TTC549 (cell line): ENCODE results near the gene ADM2.

ENCODE experiments used
- FAIRE-seq: peaks from 2 replicates; lab custom pipeline; 2012; peaks lifted over from hg19 to GRCh38; lab: Jason Lieb, UNC

ADM2 gene

DNA sequence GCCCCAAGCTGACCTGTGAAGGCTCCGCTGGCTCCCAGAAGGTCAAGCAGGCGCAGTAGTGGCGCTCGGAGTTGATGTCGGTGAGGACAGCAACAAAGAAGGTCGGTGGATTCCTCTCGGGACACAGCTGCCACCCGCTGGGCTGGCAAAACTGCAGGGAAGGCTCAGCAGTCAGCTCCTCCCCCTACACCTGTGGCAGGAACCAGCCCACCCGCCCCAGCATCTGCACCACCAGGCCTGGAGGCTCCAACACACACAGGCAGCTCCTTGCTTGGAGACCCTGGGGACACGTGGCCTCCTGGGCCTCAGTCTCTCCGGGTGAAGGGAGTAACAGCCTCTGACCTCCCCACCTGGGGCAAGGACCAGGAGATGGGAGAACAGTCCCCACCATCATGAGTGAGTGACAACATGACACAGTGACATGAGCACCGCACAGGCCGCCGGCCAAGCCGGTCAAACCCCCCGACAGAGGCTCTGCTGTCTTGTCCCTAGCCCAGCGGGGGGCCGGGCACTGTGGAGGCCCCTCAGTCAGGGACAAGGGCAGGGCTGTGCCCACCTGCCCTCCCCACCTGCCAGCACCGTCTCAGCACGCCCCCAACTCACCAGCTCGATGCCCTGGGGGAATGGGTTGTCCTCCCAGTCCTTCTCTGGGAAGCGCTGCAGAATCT is 13.4 kb upstream of the ADM2 start:
- FAIRE-seq, result no peak

DNA sequence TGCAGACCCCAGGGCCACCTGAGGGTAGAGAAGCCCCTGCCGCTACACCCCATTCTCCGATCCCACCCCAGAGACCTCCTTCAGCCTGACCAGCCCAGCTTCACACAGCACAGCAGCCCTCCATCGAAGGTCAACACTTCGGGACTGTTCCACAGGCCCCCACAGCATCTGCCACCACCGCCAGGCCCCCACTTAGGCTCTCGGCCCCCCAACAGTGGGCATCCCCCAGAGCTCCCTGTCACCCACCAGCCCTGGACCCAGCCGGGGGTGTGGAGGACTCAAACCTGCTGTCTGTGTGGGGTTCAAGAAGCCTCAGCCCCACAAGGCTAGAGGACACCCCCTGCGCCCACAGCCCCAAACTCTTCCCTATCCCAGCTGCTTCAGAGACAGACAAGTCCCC is 12.7 kb upstream of the ADM2 start:
- no peak for FAIRE-seq

DNA sequence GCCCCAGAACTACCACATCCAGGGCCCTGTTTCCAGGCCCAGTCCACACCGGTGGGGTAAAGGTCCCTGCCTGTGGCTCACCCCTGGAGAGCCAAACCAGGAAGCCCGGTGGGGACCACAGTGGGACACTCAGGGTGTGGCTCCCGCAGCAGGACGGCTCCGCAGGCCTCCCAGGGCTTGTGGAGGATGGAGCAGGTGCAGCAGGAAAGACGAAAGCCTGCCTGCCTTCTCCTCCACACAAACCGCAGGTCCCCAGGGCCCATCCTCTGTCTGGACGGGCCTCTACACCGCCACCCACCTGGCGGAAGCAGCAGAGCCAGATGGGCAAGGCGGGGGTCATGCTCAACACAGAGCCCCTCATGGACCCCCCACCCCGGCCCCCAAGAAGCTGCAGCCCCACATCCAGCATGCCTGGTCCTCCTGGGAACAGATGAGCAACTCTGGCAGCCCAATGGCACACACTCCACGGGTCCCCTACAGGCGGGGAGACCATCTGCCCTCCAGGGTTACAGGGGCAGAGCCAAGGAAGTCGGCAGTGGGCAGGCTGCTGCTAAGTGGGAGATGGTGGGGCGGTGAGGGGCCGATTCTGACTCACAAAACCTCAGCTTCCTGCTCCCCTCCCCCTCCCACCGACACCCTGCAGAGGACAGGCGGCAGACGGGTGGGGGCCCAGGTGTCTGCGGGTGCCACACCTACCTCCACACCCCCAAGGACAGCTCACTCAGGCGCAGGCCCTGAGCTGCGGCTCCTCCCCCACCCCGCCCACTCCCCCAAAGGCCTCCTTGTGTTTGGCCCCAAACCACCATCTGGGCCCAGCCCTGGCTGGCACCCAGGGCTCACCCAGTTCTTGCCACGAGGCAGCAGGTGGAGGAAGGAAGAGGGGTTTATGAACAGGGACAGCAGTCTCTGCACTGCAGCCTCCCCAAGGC is 11.7 kb upstream of the ADM2 start:
- FAIRE-seq, result no peak

DNA sequence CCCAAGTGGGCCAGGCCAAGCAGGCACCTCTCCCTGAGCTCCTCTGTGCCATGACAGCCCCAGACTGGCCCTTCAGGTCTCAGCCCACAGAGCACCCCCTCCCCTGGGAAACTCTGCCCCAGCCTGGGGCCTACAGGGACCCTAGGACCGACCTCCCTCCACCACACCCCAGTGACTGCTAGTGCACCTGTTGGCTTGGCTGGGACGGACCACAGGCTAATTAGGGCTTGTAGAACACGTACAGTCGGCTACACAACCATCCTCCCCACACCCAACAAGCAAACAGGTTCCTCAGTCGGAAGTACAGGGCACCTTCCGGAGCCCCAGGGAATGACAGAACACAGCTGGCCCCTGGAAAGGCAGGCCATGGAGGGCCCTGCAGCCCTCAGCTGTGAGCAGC is 10.9 kb upstream of the ADM2 start:
- FAIRE-seq, result no peak

DNA sequence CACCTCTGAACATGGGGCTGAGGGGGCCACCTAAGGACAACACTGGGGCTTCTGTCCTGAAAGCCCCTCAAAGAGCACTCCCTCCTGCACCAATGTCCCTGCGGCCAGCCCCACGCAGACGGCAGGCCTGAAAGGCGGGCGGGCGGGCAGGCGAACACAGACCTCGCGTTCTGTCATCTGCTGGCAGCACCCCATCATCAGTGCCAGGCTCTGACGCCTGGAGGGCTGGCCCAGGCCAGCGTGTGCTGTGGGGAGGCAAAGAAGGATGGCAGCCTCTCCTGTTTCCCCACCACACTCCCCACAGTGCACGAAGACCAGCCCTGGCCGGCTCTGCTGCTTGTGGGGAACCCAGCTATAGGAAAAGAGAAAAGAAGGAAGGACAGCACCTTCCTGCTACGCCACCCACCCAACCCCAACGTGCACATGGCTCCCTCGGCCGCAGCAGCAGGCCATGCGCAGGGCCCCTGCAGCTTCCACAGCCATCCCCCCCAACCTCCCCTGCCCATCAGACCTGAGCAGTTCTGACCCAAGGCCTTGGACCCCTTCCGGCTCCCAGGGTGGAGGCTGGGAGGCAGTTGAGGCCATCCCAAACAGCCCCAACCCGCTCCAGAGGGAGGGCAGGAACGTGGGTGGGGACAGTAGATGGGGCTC is 10.0 kb upstream of the ADM2 start:
- no peak for FAIRE-seq

DNA sequence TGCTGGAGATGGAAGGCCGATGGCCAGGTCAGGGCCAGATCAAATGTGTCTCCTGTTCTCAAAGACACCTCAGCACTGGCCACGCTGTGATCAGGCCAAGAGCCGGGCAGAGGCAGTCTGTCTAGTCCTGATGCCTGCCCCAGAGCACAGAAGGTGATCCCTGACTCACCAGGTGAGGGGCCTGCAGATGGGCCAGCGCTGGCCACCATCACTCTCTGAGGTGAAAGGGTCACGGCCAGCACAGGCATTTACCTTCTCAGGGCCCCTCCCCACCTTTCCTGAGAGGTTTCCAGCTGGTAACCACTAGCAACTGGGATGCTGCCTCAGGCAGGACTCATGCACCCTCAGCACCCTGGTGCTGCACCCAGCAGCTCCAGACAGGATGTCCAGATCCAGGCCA is 9.4 kb upstream of the ADM2 start:
- no peak for FAIRE-seq

DNA sequence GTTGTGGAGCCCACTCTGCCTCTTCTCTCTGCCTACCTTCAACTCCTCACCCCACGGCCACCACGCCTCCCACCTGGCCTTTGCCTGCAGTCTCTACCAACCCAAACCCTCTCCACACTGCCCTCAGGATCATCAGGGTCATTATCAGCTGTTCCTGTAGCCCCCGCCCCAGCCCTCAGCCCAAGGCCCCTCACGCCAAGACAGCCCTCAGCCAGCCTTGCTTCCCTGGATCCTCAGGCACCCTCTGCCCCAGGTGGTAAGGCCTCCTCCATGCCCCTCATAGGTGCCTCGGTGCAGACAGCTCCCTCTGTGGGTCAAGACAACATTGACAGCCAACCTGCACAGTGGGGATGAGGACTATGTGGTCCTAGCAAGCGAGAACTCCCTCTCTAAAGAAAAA is 8.3 kb upstream of the ADM2 start:
- FAIRE-seq, result no peak

DNA sequence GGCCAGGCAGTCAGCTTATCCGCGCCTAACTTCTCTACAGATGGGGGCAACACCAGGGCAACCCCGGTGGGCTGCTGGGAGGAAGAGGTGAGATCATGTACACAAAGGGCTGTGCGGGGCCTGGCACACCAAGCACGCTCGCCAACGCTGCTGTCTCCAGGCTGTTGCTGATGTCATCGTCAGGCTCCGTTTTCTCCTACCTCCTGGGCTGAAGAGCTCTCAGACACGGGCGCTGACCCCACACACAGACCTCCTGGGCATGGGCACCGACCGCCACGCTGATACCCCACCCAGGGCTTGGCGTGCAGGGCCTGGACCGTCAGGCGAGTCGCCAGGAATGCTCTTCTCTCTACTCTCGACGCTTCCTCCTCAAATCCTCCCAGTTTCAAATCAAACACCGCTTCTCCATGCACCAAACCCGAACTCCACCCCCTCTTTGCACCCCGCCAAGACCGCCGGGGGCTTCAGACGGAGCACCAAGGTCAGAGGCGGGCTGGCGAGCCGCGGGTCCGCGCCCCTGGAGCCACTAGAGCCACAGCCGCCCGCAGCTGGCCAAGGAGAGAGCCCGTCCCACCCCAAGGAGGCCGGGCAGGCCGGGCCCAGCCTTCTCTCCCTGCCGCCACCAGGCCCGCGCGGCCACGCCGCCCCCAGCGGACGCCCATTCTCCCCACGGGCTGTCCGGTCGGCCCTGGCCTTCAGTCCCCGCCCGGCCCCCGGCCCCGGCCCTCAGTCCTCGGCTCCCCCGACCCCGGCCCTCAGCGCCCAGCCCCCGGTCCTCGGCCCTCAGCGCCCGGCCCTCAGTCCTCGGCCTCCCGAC is 7.3 kb upstream of the ADM2 start:
- no peak for FAIRE-seq

DNA sequence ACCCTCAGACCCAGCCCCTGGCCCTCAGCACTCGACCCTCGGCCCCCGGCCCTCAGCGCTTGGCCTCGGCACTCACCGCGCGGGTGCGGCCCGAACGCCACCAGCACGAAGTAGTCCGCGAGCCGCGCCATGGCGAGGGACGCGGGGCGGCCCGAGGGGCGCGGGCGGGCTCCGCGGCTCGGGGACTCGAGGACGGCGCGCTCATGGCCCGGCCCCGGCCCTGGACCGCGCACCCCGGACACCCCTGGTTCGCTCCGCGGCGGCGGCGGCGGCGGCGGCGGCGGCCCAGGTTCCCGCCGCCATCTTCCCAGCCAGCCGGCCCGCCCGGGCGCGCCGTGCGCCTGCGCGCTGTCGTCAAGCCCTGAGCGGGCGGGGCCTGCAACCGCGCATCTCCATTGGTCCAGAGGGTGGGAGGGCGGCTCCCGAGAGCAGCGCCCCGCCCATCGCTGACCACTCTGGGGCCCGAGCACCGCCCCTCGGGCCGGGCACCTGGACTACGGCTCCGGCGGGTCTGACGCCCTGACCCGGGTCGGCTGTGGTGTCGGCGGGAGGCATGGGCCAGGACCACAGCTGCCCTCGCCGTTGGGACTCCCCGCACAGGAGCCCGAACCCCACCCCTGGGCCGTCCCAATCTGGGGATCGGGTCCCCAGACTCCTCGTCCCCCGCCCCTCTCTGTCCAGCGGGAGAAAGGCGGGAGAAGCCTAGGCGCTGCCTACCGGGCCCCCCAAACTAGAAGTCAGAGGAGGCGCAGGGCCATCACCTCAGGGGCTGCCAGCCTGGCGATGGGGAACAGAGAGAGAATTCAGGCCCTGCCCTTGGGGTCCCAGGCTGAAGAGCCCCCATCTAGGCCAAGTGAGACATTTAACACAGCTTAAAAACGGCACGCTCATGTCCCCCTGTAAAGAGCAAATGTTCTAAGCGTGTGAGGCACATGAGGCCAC is 6.4 kb upstream of the ADM2 start, which contains the start of gene SBF1:
Gene SBF1 (minus strand): TSS at position 326 of the 942 bp plus-strand sequence. CDS start 195 bp downstream, at position 131.
- FAIRE-seq, result no peak

DNA sequence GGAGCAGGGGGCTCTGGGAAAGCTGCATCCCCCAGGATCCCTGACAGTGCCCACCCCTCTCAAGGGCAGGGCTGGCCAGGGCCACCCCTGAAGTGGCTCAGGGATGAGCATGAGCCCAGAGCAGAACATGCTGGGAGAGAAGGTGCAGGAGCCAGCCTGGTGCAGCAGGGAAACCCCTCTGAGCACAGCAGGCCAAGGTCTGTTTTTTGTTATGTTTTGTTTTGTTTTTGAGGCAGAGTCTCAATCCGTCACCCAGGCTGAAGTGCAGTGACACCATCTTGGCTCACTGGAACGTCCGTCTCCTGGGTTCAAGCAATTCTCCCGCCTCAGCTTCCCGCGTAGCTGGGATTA is 5.7 kb upstream of the ADM2 start:
- FAIRE-seq, result no peak

DNA sequence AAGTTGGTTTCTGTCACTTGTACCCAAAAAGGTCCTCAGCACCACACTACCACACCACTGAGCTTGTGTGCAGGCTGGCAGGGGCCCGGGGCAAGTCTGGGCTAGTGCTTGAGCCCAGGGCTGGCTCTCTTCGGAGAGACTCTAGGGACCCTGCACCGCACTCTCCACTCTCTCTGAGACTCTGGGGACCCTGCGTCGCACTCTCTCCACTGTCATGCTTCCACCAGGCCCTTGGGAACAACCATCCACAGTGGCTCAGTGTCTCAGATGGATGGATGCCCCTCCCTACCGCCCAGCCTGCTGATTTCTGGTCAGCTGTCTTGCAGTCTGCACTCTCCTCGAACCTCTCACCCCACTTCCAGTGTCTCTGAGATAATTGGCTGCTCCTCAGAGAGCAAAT is 4.5 kb upstream of the ADM2 start:
- FAIRE-seq, result no peak

DNA sequence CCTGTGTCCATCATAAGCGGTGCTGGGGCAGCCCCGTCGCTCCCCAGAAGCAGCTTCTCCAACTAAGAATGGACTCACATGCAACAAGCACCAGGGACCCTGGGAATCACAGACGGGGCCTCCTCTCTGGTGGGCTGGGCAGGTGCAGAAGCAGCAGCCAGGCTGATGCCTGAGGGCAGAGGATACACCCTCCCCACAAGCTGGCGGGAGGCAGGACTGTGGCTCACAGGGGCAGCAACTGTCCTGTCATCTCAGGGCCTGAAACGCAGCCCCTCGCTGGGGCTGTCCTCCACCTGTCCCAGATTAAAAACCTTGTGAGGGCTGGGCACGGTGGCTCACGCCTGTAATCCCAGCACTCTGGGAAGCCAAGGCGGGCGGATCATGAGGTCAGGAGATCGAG is 3.4 kb upstream of the ADM2 start:
- no peak for FAIRE-seq

DNA sequence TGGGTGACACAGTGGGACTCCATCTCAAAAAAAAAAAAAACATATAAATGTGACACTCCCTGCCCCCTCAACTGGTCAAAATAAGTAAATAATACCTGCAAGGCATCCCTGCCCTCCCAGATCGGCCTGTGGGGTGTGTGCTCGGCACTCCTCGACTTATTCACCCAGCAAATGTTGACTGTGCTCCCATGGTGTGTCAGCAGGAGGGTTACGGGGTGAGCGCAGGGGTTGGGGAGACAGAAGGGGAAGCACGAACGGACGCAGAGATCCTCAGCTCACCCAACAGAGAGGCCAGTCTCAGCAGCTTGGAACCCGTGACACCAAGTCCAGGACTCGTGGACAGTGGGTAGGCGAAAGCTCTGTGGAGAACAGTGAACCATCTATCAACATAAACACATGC is 1.6 kb upstream of the ADM2 start:
- no peak for FAIRE-seq

DNA sequence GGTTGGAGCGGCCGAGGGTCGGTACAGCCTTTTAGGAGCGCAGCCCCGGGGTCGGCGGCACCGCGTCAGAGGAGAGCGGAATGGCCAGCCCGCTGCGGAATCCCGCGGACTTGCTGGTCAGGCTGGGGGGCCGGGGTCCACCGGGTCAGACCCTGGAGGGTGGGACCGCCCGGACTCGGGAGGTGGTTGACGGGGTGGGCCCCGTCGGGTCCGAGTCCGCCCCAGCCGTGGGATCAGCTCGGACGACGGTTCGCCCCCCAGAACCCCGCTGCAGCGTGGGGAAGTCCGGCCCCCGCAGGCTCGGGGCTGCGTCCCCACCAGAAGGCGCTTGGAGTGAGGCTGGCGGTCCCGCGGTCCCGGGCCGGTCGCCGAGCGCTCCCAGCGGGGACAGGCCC is 301 bp upstream of the ADM2 start:
- FAIRE-seq, result no peak

DNA sequence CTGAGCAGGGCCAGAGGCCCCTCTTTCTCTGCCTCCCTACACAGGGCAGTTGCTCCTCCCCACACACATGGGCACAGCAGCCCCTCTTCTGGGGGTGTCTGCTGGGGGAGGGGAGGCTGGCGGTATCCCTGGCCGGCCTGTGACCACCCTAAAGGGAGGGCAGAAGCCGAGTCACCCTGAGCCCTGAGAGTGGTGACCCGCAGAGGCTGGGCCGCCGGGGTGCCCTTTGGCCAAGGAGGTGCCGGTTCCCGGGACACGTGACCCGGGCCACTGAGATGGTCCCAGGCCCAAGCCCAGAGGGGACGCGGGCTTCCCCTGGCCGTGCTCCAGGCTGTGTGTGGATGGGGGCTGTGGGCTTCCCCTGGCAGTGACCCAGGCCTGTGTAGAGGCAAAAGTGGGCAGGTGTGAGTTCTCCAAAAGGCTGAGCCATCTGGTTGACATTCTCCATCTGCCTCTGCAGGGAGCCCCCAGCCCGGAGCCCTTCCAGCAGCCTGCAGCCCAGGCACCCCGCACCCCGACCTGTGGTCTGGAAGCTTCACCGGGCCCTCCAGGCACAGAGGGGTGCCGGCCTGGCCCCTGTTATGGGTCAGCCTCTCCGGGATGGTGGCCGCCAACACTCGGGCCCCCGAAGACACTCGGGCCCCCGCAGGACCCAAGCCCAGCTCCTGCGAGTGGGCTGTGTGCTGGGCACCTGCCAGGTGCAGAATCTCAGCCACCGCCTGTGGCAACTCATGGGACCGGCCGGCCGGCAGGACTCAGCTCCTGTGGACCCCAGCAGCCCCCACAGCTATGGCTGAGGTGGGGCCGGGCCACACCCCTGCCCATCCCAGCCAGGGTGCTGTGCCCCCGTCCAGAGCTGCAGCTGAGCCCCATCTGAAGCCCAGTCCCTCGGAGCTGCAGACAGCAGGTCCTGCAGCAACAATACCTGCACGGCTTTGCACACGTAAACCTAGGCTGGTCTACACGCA is 1.0 kb downstream of the ADM2 start:
- FAIRE-seq, result no peak

DNA sequence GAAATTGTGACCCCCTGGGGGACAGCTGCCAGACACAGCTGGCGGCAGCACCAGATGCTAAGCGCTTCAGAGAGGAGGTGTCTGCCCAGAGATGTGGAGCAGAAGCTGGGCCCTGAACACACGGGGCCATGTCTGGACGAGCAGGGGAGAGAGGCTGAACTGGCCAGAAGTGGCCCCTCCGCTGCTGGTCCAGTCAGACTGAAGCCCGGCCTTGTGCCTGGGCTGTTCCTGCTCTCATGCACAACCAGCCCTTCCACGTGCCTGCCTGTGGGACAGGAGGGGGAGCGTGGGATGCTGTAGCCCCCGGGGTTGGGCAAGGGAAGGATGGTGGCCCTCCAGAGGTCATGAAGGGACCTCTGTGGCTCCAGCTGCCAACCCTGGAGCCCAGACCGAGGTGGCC is 1.8 kb downstream of the ADM2 start:
- no peak for FAIRE-seq

DNA sequence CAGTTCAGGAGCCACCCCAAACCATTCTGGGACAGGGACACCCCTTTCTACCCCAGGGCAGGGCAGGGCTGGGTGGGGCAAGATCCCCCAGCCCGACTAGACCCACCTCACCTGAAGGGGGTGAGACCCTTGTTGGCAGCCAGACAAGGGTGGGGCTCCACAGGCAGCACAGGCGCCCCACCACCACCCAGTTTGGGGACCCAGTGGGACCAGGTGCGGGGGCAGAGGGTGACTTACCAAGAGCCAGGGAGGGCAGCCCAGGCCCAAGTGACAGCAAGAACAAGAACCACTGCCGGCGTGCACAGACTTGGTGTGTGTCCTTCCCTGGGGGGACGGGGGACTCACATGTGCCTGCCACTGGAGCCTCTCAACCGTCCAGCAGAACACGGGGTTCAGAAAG is 2.2 kb downstream of the ADM2 start:
- FAIRE-seq, result no peak

DNA sequence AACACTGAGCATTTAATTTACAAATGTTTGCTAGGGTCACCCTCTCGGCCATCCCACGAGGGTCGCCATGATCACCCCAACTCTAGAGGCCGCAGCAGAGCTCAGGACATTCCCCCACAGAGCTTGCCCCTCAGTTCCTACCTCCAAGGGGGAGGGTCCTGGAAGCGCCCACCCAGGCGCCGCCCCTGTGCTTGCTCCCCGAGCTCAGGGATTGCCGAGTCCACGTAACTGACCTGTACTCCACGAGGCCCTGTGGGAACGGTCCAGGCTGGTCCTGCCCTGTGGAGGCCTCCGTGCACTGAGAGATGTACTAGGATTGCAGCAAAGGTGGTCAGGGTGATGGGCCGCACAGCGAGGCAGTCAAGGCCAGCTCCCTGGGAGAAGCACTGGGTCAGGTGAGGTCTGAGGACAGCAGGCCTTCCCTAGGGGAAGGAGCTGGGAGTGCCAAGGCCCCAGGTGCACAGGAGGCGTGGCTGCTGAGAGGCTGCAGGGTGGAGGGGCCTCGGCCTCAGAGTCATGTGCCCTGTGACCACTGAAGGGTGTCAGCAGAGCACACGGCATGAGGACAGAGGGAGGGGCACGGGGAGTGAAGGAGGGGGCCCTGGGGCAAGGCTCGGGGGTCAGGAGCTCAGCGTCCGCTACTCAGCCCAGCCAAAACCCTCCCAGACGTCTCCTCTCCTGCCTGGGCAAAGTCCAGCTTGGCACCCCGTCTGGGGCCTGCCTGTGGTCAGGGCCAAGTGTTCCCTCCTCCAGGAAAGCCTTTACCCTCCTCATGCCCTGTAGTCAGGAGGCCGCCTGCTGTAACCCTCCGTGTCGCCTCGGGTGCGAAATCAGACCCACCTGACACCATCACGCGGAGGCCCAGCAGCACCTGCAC is 2.9 kb downstream of the ADM2 start:
- FAIRE-seq, result no peak
